ENCODE measurements around the gene IL26. TPM values are rescaled to one million over a fixed set of nuclear protein-coding genes. Genes with fewer than 3 reads are reported as not detected.

IL26 gene, protein sequence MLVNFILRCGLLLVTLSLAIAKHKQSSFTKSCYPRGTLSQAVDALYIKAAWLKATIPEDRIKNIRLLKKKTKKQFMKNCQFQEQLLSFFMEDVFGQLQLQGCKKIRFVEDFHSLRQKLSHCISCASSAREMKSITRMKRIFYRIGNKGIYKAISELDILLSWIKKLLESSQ
- total RNA-seq, result not detected in 2 replicates

DNA sequence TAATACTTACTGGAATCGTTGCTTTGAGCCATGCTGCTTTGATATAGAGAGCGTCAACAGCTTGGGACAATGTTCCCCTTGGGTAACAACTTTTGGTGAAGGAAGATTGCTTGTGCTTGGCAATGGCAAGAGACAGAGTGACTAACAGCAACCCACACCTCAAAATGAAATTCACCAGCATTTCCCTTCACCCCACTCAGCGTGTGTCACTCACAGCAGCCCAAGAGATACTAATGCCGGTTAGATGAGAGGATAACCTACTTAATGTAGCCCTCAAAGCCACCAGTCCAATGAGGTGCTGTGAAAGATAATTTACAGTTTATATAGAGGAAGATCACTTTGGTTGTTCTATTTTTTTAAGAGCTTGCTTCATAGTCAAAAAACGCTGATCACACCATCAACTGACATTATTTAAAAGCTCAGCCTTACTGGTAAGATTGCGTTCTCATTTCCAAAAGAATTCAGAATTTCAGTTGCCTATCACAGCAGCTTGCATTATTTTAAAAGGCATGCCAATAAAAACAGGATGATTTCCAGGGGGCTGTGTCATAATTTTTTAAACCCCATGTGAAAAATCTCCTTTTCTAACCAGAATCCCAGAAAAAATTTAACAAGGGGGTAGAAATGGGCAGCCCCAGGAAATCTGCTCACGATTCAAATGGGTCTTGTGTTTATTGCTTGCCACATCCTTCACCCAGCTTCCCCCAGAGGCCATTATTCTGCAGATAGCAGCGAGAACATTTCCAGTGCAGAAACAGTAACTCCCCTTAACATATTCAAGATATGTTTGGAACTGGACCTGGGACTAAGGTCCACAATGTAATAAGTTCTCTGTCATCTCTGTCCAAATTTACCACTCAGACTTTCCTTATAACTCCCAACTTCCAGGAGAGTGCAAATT, at the start of gene IL26:
TSS of gene IL26 (minus strand) at position 235 of the 901 bp plus-strand sequence. CDS start at position 181, 54 bp downstream.

DNA sequence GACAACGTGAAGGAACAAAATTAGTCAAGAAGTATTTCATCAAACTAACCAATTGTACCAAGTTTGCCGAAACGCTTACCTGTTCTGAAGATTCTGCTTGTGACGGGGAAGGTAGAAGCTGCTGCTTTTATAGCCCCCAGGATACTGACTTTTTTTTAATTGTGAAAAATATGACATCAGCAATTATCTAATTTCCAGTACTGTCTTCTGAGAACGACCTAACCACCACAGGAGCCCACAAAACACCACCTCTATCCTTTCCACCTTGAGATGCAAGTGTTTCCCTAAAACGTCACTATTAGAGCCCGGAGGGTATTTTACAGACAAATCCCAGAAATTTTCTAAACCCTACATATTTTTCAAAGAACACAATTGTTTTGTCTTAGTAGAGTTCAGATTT, 27.9 kb upstream of the IL26 start, which contains the start of gene IL22:
TSS of gene IL22 (minus strand) at position 101 of the 400 bp plus-strand sequence. CDS start 156 bp downstream, outside the sequence.

DNA sequence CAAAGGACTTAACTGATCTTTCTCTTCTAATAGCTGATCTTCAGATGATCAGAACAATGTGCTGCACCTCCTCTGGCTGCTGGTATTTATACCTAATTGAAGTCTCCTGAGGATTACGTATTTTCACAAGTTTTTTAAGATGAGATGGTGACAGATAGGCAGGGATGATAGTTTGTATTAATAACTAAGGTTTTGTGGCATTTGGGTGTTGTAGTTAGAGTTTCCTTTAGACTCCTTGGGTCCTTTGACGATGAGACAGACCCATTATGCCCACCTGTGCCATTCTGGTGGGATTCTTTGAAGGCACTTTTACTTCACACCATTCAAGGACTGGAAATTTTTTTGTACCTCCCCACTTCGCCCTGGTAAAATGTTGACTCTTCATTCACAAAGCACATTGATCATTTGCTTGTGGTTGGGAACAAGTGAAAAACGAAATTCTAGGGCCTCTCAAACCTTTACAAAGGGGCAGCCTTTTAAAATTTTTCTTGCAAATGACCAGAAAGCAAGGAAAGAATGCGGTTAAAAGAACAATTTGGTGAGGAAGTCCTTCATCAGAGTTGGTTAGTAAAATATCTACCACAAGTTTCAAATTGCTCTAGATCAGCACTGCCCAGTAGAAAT, 65.8 kb downstream of the IL26 start, which contains the start of gene IFNG:
TSS of gene IFNG (minus strand) at position 60 of the 624 bp plus-strand sequence. CDS start 125 bp downstream, outside the sequence.

Other genes starting within 250 kb of the IL26 start
- gene IFNG-AS1, start 236.4 kb downstream of the IL26 start, total RNA-seq, result not detected in 2 replicates
- not detected in 2 replicates for gene IFNG, start 66.1 kb downstream of the IL26 start, total RNA-seq
- not detected in 2 replicates for gene IL22, start 27.8 kb upstream of the IL26 start, total RNA-seq
- 2.3 and 5.2 TPM in 2 replicates for gene MDM1, start 106.6 kb upstream of the IL26 start, total RNA-seq

Measured in epithelial cell of alveolus of lung (primary cell).